Measurements from ENCODE around the gene FCAR. TPM values are rescaled to one million over a fixed set of nuclear protein-coding genes. Genes with fewer than 3 reads are reported as not detected.
"Not testable (repeated sequence)": the region's sequence is repeated elsewhere in the genome, so short reads cannot be mapped to it uniquely, and the experiment has no call there.

The FCAR gene
- polyA plus RNA-seq, 2 of the 4 experiments (the other 2 are of a cell fraction): not detected

DNA sequence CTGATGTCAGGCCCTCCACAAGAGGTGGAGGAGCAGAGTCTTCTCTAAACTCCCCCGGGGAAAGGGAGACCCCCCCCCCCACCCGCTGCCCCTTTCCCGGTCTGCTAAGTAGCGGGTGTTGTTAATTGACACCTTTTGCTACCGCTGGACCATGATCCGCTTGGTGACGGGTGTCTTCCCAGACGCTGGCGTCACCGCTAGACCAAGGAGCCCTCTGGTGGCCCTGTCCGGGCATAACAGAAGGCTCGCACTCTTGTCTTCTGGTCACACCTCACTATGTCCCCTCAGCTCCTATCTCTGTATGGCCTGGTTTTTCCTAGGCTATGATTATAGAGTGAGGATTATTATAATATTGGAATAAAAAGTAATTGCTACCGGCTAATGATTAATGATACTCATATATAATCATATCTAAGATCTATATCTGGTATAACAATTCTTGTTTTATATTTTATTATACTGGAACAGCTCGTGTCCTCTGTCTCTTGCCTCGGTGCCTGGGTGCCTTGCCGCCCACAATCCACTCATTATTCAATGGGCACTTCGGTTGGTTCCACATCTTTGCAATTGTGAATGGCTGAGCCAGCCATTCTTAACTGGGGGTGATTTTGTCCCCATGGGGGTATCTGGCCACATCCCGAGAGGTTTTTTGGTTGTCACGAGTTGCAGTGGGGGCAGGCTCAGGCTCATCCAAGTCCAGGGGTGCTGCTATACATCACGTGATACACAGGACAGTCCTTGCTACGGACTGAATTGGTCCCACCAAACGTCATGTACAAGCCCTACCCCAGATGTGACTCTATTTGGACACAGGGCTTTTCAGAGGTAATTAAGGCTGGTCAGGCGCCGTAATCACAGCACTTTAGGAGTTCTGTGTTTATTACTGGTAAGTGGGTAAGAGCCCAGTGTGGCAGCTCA is 45.9 kb downstream of the FCAR start:
- POLR2A ChIA-PET; H3K27ac ChIP-seq; H3K4me1 ChIP-seq; H3K4me2 ChIP-seq; H3K4me3 ChIP-seq; FAIRE-seq; DNase-seq (ENCODE audit: low read depth in 1 of 2, low spot score in 1 of 2); H3K9me3 ChIP-seq: not testable (repeated sequence)
- 21% methylated on average over 20 of the region's 24 CpGs for WGBS (ENCODE audit: missing lambda C conversion rate)
- ATAC-seq: peak in 1 of 2 experiments; percentile 59; a peak in 3 of 6 replicates
- CTCF ChIA-PET: interaction anchor here (1.4 to 2.9 kb wide), 3 partner anchors 39 to 438 kb away, joined by 4 to 25 read pairs (median 4); no protein-coding TSS in a partner anchor
- peak; percentile 24 to 27; a peak in 1 of 5 replicates for TF ChIP-seq RAD21 (conservative IDR thresholded peaks at IDR 0.05 in 1 of 2, IDR thresholded peaks at IDR 0.05 in 1 of 2)
- TF ChIP-seq SMC3 (IDR thresholded peaks at IDR 0.05): peak; percentile 33; the same call in 2 of the 3 replicates
- TF ChIP-seq, protein P1, sequence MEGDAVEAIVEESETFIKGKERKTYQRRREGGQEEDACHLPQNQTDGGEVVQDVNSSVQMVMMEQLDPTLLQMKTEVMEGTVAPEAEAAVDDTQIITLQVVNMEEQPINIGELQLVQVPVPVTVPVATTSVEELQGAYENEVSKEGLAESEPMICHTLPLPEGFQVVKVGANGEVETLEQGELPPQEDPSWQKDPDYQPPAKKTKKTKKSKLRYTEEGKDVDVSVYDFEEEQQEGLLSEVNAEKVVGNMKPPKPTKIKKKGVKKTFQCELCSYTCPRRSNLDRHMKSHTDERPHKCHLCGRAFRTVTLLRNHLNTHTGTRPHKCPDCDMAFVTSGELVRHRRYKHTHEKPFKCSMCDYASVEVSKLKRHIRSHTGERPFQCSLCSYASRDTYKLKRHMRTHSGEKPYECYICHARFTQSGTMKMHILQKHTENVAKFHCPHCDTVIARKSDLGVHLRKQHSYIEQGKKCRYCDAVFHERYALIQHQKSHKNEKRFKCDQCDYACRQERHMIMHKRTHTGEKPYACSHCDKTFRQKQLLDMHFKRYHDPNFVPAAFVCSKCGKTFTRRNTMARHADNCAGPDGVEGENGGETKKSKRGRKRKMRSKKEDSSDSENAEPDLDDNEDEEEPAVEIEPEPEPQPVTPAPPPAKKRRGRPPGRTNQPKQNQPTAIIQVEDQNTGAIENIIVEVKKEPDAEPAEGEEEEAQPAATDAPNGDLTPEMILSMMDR (IDR thresholded peaks at IDR 0.05): peak; percentile 25; the same call in 2 of the 3 replicates

DNA sequence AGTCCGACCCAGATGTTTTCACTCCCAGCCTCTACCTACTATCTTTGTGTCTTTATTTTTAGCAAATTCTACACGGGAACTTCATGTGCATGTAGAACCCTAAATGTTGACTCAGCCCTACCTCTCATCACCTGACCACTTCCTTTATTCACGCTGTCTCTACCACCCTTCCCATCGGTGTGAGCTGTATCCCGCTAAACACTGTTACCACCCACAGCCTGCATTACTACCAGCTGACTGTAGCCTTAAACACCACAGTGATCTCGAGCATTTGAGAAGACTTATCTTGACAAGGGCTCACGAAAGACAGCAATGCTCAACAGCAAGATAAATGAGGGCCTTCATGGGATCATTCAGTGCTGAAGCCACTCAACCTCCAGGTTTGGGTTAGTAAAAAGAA is 47.0 kb downstream of the FCAR start:
- Histone ChIP-seq H3K9me3 (no peaks in the 10 kb centered on the region; the same call in 1 of the 3 replicates), H3K4me1 (no peaks in the 10 kb centered on the region), H3K27ac (no peak overlapping the region), H3K4me2 (no peak overlapping the region), H3K4me3 (no peak overlapping the region)
- TF ChIP-seq SMC3 (IDR thresholded peaks at IDR 0.05): no peak
- TF ChIP-seq BHLHE40 (IDR thresholded peaks at IDR 0.05; ENCODE audit: low read depth, low read length): no peak
- TF ChIP-seq ATOH8 (CRISPR knock-in tag; IDR thresholded peaks at IDR 0.05; ENCODE audit: low read depth): no peak
- TF ChIP-seq ESRRA (IDR thresholded peaks at IDR 0.05; ENCODE audit: borderline replicate concordance, low read length): no peak
- no peak for TF ChIP-seq ZC3H11A (IDR thresholded peaks at IDR 0.05)
- TF ChIP-seq CEBPB (IDR thresholded peaks at IDR 0.05): no peak
- TF ChIP-seq CBX2 (IDR thresholded peaks at IDR 0.05; ENCODE audit: borderline replicate concordance, low read depth): no peak
- no peak for TF ChIP-seq RCOR1 (IDR thresholded peaks at IDR 0.05; ENCODE audit: low read depth, low read length)
- TF ChIP-seq EP300 (IDR thresholded peaks at IDR 0.05): no peak
- no peak for TF ChIP-seq HOXB13 (CRISPR knock-in tag; IDR thresholded peaks at IDR 0.05; ENCODE audit: low read depth)
- TF ChIP-seq CBX8 (IDR thresholded peaks at IDR 0.05): no peak
- no peak for TF ChIP-seq RAD21 (conservative IDR thresholded peaks at IDR 0.05 in 1 of 2, IDR thresholded peaks at IDR 0.05 in 1 of 2)
- no peak for TF ChIP-seq MAFK (IDR thresholded peaks at IDR 0.05; ENCODE audit: partially characterized antibody)
- ATAC-seq (no peak), DNase-seq (ENCODE audit: low read depth in 1 of 2, low spot score in 1 of 2) (no peak), FAIRE-seq (no peak)
- CTCF ChIA-PET: interaction anchor here (0.6 to 2.9 kb wide), 6 partner anchors 14 to 1235 kb away, joined by 3 to 25 read pairs (median 4); no protein-coding TSS in a partner anchor
- POLR2A ChIA-PET: no interaction called here
- 48% methylated on average over 7 of the region's 7 CpGs for WGBS (ENCODE audit: missing lambda C conversion rate)

DNA sequence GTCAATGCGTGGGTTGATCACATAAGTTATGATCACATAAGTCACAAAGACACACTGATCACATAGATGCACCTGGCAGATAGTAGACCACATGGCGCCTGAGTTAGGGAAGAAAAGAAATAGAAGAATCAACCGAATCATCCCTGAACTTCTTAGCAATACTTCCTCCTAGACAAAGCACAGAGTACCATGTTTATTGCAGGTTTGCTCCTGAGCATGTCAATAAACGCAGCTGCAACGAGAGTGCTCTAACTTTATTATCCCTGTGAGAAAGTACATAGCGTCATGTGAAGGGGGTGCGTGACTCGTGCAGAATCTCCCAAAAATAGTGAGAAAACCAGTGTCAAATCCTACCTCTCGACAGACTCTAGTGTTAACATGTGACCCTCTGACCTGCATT is 49.2 kb downstream of the FCAR start:
- no peak overlapping the region for H3K4me3 ChIP-seq
- POLR2A ChIA-PET: no interaction called here
- CTCF ChIA-PET: interaction anchor here (2.6 kb wide), 1 partner anchor 42 kb away, joined by 11 read pairs; no protein-coding TSS in a partner anchor
- no peak overlapping the region for H3K27ac ChIP-seq
- H3K9me3 ChIP-seq: peaks cover 17% of the 10 kb centered on the region
- no peak for DNase-seq (ENCODE audit: low read depth in 1 of 2, low spot score in 1 of 2)
- ATAC-seq: 0 out of 6 replicates have a peak, but pooled peaks of 1 of the 2 experiments have one; percentile 35
- WGBS (ENCODE audit: missing lambda C conversion rate): 45% methylated on average over 9 of the region's 9 CpGs
- TF ChIP-seq BCL3 (IDR thresholded peaks at IDR 0.05) (no peak), ATOH8 (CRISPR knock-in tag; IDR thresholded peaks at IDR 0.05; ENCODE audit: low read depth) (no peak), MAZ (IDR thresholded peaks at IDR 0.05; ENCODE audit: borderline replicate concordance, low read depth, low read length) (no peak), TFCP2L1 (CRISPR knock-in tag; IDR thresholded peaks at IDR 0.05) (no peak), SMC3 (IDR thresholded peaks at IDR 0.05) (no peak), SREBF2 (IDR thresholded peaks at IDR 0.05) (no peak), HOXB13 (CRISPR knock-in tag; IDR thresholded peaks at IDR 0.05; ENCODE audit: low read depth) (no peak), JUN (IDR thresholded peaks at IDR 0.05) (no peak), MYC (IDR thresholded peaks at IDR 0.05; ENCODE audit: borderline replicate concordance, low read length) (no peak), CBX2 (IDR thresholded peaks at IDR 0.05; ENCODE audit: borderline replicate concordance, low read depth) (no peak), EP300 (IDR thresholded peaks at IDR 0.05) (no peak), ZC3H11A (IDR thresholded peaks at IDR 0.05) (no peak), MAX (IDR thresholded peaks at IDR 0.05) (no peak), ESRRA (IDR thresholded peaks at IDR 0.05; ENCODE audit: borderline replicate concordance, low read length) (no peak), EHF (CRISPR knock-in tag; IDR thresholded peaks at IDR 0.05) (no peak)
- TF ChIP-seq, protein P2, sequence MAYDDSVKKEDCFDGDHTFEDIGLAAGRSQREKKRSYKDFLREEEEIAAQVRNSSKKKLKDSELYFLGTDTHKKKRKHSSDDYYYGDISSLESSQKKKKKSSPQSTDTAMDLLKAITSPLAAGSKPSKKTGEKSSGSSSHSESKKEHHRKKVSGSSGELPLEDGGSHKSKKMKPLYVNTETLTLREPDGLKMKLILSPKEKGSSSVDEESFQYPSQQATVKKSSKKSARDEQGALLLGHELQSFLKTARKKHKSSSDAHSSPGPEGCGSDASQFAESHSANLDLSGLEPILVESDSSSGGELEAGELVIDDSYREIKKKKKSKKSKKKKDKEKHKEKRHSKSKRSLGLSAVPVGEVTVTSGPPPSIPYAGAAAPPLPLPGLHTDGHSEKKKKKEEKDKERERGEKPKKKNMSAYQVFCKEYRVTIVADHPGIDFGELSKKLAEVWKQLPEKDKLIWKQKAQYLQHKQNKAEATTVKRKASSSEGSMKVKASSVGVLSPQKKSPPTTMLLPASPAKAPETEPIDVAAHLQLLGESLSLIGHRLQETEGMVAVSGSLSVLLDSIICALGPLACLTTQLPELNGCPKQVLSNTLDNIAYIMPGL (CRISPR knock-in tag; IDR thresholded peaks at IDR 0.05; ENCODE audit: borderline replicate concordance): no peak
- H3K4me1 ChIP-seq: no peaks in the 10 kb centered on the region
- no peak for FAIRE-seq
- H3K4me2 ChIP-seq: no peak overlapping the region

All from A549 (cell line).